Amniotic stem cell (primary cell): Measurements from ENCODE around the gene FUT6.
"Not testable (repeated sequence)": the region's sequence is repeated elsewhere in the genome, so short reads cannot be mapped to it uniquely, and the experiment has no call there.

Source experiments
- DNase-seq: peaks from one replicate; lab custom pipeline; 2025; lab: John Stamatoyannopoulos, UW

Gene FUT6

DNA sequence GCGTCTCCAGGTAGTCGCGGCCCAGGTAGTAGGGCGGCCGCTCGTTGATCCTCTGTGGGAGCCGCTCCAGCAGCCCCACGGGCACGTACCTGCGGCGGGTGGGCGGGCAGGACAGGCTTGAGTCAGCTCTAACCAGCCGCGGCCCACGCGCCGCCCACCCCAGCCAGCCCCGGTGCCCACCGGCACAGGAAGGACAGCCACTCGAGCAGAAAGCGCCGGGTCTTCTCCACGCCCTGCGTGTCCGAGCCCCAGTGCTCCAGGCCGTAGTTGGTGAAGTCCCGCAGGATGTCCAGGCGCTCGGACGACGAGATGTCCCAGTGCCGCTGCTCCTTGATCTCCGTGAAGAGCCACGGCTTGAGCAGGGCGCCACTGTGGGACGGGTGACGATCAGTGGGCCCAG, 54.1 kb downstream of the FUT6 start:
- DNase-seq: no peak

- no peak for DNase-seq
These were observed 54.8 kb downstream of the FUT6 start, which contains the start of gene PRR22 for GRCh38 chr19:5784581-5785147. Gene PRR22 (minus strand): TSS chr19:5784746. CDS start chr19:5784660, 86 bp downstream.

DNA sequence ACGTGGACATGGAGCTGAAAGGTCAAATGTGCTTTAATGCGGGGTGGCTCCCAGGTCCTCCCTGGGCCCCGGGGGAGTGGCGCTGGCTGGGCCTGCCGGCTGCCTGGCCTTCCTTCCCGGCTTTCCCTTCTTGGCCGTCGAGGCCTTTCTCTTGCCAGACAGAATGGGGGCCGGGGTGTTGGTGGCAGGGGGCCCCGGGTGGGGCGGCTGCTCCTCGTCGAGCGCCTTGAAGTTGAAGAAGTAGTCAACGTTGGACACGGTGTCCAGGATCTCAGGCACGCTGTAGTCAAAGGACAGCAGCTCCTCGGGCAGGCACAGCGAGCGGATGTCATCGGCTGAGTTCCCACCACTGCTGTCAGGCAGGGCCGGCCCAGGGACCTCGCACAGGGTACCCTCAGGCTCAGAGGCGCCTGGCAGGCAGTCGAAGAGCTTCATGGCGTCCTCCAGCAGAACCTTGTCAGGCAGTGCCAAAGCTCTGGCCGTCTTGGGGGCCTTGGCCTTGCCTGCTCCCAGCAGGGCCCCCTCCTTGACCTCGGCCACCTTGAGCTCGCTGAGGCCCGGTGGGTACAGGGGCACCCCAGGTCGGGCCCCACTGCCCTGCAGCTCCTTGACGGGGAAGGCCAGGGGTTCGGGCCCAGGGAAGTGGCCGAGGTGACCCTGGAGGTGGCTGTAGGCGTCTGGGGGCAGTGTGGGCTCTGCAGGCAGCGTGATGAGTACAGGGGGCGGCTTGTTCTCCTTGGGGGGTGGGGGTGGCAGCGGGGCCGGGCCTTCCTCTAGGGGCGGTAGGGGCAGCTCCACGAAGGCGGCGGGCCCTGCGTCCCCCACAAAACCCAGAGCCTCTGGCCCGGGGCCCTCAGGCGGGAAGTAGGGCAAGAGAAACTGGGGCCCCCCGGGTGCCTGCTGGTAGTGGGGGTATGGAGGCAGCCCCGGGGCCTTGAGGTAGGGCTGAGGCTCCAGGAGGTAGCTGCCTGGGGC, 56.3 kb downstream of the FUT6 start:
- DNase-seq: no peak

DNA sequence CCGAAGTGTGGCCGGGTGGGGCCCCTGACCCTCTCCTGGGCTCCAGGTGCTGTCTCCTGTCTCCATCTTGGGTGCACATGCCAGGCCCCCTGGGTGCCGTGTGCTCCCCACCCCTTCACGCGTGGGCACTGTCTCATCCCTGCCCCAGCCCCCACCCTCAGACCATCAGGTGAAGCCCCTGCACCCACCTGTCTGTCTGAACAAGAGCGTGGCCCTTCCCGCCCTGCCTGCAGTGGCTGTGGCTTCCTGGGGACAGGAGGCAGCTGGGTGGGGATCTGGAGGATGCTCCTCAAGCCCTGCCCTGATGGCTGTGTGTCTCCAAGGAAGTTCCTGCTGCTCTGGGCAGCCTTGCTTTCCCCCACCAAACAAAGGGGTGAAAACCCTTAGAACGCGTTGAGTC, 57.2 kb downstream of the FUT6 start:
- DNase-seq: no peak

GRCh38 chr19:5780916-5781315, 58.6 kb downstream of the FUT6 start:
- DNase-seq: not testable (repeated sequence)
